Testis (tissue), 2 donors: ENCODE data around the gene IL12RB2.

Experiments used
- CTCF ChIP-seq, 3 experiments: fragments of 450-650 bp in 2 of 3; fragments of 200-600 bp in 1 of 3; sonication (generic) in 1 of 3; IDR thresholded peaks; one replicate each; pipeline ENCODE4 v1.5.1; 2016 to 2019; ENCODE audit warnings: antibody characterized with exemption in 3 of 3, mild to moderate bottlenecking in 2 of 3, moderate library complexity in 1 of 3
- POLR2A ChIP-seq: fragments of 450-650 bp; IDR thresholded peaks from one replicate; pipeline ENCODE4 v1.6.1; 2017; ENCODE audit warnings: antibody characterized with exemption, mild to moderate bottlenecking, moderate library complexity

GRCh38 chr1:67314696-67315095 lies 7.0 kb downstream of the IL12RB2 start:
- no peak for TF ChIP-seq POLR2A
- TF ChIP-seq CTCF (IDR thresholded peaks at IDR 0.05), result no peak
